ENCODE measurements around the gene SPEM3.

SPEM3 gene

DNA sequence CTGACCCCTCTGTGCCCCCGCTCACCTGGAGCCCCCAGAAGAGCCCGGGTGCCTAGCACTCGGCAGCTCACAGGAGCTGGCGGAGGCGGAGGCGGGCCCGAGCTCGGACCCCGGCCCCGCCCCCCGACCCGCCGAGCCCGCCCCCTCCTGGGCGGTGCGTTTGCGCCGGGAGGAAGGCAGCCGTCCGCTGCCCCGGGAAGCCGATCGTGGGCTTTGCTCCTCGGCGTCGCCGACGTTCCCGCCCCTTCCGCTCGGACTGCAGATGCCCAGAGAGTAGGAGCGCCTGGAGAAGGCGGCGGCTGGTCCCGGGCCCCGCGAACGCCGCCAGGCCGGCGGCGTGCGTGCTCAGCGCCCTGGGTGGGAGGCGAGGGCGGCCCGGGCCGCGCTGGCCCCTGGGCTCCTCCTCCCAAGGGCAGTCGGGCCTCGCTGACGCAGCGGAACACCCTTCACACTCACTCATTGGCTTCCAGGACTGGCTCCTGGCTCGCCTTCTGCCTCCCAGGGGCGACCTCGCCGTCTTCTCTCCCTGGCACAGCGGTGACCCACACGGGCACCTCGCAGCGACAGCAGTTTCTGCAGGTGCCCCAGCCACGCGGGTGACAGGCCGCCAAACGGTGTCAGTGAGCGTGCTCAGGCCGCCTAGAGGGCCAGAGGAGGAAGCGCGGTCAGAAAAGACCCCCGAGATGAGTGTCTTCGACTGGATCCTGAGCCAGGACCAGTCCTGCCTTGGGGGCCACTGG lies 34.0 kb upstream of the SPEM3 start, which contains the start of gene PLSCR3:
Gene PLSCR3 (minus strand): TSS at position 74 of the 740 bp plus-strand sequence. CDS start 415 bp downstream, outside the sequence.
- Mint-ChIP-seq H3K4me1 (peaks cover 37% of the 10 kb centered on the region), H3K4me3 (peak within 1 kb of the TSS; percentile 95), H3K27ac (peak within 1 kb of the TSS; percentile 96), H3K9me3 (no peaks in the 10 kb centered on the region), H3K36me3 (no peaks in the 10 kb centered on the region), H3K27me3 (no peaks in the 10 kb centered on the region)

DNA sequence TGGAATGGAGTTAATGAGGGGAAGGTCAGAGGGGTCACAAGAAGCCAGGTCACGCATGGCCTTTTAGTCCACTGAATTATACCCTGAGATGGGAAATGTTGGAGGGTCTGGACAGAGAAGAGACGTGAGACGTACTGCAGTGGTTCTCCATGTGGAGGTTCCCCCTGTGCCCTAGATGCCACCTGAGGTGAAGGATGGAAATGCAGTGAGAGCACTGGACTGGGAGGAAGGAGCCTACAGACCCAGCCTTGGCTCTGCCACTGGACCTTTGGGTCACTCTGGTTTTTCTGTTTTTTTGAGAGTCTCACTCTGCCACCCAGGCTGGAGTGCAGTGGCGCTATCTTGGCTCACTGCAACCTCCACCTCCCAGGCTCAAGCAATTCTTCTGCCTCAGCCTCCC lies 32.5 kb upstream of the SPEM3 start:
- Mint-ChIP-seq H3K4me3 (peak overlapping the region; percentile 16), H3K4me1 (peaks cover 32% of the 10 kb centered on the region), H3K9me3 (no peaks in the 10 kb centered on the region), H3K27ac (peak overlapping the region; percentile 66), H3K36me3 (no peaks in the 10 kb centered on the region), H3K27me3 (no peaks in the 10 kb centered on the region)

- no peak overlapping the region for H3K27ac Mint-ChIP-seq
- peaks cover 19% of the 10 kb centered on the region for H3K4me1 Mint-ChIP-seq
- no peak overlapping the region for H3K4me3 Mint-ChIP-seq
- H3K9me3 Mint-ChIP-seq = no peaks in the 10 kb centered on the region
- no peaks in the 10 kb centered on the region for H3K36me3 Mint-ChIP-seq
- H3K27me3 Mint-ChIP-seq = no peaks in the 10 kb centered on the region
Measured at GRCh38 chr17:7398612-7399011, 30.0 kb upstream of the SPEM3 start.

- H3K4me3 Mint-ChIP-seq = peak overlapping the region; percentile 96
- H3K4me1 Mint-ChIP-seq = peaks cover 15% of the 10 kb centered on the region
- peak overlapping the region; percentile 55 for H3K27ac Mint-ChIP-seq
- H3K36me3 Mint-ChIP-seq = no peaks in the 10 kb centered on the region
- no peaks in the 10 kb centered on the region for H3K9me3 Mint-ChIP-seq
- H3K27me3 Mint-ChIP-seq = no peaks in the 10 kb centered on the region
Measured at GRCh38 chr17:7403043-7403726, 25.5 kb upstream of the SPEM3 start.

GRCh38 chr17:7403727-7403976 lies 25.0 kb upstream of the SPEM3 start:
- Mint-ChIP-seq H3K4me3 (peak overlapping the region; percentile 96), H3K27me3 (no peaks in the 10 kb centered on the region), H3K4me1 (peaks cover 15% of the 10 kb centered on the region), H3K36me3 (no peaks in the 10 kb centered on the region), H3K27ac (peak overlapping the region; percentile 93), H3K9me3 (no peaks in the 10 kb centered on the region)

GRCh38 chr17:7403977-7404736 lies 24.5 kb upstream of the SPEM3 start, which contains the start of gene TMEM256:
Gene TMEM256 (minus strand): TSS chr17:7404097. CDS start chr17:7404084, 13 bp downstream.
- peak within 1 kb of the TSS; percentile 96 for H3K4me3 Mint-ChIP-seq
- H3K9me3 Mint-ChIP-seq = no peaks in the 10 kb centered on the region
- H3K27ac Mint-ChIP-seq = peak within 1 kb of the TSS; percentile 93
- no peaks in the 10 kb centered on the region for H3K36me3 Mint-ChIP-seq
- H3K4me1 Mint-ChIP-seq = peaks cover 18% of the 10 kb centered on the region
- H3K27me3 Mint-ChIP-seq = no peaks in the 10 kb centered on the region

GRCh38 chr17:7404737-7405349 lies 23.8 kb upstream of the SPEM3 start:
- no peaks in the 10 kb centered on the region for H3K9me3 Mint-ChIP-seq
- H3K36me3 Mint-ChIP-seq = no peaks in the 10 kb centered on the region
- no peaks in the 10 kb centered on the region for H3K27me3 Mint-ChIP-seq
- peak overlapping the region; percentile 96 for H3K4me3 Mint-ChIP-seq
- H3K27ac Mint-ChIP-seq = peak overlapping the region; percentile 59
- peaks cover 21% of the 10 kb centered on the region for H3K4me1 Mint-ChIP-seq

DNA sequence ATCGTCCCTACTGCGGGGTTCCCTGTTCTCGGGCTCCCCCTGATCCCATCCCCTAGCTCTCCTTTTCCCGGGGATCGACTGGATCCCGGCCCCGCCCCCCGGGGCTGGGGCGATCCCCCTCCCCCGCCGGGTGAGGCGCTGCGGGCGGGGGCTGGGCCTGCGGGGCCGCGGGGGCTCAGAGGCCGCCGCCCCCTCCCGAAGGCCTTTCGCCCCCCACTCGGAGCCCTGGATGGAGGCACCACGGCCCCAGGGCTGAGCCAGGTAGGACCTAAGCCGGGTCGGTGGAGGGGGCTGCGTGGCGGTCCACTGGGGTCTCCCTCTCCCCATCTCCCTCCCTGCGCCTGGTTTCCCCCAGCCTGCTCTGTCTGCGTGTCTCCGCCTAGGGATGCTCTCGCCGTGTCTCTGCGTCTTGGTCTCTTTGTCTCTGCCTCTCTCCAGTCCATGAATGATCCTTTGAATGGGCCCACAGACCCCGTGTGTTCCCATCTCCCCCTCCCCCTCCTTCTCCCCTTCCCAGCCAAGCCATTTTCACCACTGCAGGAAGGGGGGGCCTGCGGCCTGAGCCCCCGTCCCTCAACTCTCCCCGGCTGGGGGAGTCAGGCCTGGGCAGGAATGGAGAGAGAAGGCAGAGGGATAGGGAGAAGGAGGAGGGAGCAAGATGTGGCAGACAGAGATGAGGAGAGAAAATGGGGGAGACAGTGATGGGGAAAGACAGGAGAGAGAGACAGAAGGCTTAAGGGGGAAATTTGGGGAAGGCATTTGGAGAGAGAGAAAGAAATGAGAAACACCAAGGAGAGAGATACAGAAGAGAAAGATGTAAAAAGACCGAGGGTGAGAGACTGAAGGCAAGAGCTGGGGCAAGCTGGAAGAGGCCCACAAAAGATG lies 23.1 kb upstream of the SPEM3 start:
- Mint-ChIP-seq H3K4me3 (peak overlapping the region; percentile 77), H3K27ac (peak overlapping the region; percentile 59), H3K9me3 (no peaks in the 10 kb centered on the region), H3K36me3 (no peaks in the 10 kb centered on the region), H3K4me1 (peaks cover 21% of the 10 kb centered on the region), H3K27me3 (no peaks in the 10 kb centered on the region)

DNA sequence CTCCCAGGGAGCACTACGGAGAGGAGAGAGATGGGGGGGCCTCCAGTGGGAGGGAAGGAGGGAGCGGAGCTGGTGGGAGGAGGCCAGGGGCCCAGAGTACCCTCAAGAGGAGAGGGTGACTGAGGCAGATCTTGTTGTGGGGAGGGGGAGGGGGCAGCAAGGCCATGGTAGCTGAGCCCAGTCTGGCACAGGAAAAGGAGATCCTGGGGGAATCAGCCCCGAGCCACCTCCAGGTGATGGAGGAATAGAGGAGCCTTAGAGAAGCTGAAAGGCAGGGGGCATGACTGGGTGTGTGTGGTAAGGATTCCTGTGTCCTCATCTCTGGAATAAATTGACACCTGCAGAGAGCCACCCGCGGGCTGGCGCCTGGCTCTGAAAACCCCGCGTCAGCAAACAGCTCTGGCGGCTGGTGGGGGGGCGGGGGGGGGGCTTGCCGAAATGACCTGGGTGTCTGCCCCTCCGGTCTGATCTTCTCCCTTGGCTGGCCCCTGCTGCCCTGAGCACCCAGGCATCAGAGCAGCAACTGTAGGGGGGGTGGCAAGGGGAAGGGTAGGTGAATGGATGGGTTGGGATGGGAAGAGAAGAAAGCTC lies 22.3 kb upstream of the SPEM3 start:
- peaks cover 21% of the 10 kb centered on the region for H3K4me1 Mint-ChIP-seq
- no peaks in the 10 kb centered on the region for H3K27me3 Mint-ChIP-seq
- H3K9me3 Mint-ChIP-seq = no peaks in the 10 kb centered on the region
- no peaks in the 10 kb centered on the region for H3K36me3 Mint-ChIP-seq
- H3K27ac Mint-ChIP-seq = peak overlapping the region; percentile 8
- H3K4me3 Mint-ChIP-seq = peak overlapping the region; percentile 71

DNA sequence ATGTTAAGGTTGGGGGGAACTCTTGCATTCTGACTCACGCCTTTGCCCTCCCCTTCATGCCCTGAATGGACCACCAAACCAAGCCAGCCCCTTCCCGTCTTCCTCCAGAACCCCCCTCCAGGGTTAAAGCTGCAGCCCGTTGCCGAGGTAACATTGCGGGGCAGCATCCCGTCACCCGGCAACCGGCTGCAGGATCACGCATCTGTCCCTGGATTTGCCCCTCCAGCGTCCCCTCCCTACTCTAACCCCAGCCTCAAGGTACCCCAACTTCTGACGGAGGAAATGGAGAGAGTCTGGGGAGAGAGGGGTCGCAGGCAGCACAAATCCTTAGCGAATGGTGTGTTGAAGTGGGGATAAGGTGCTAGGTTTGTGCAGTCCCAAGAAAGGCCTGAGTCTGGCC lies 21.6 kb upstream of the SPEM3 start:
- H3K27me3 Mint-ChIP-seq = no peaks in the 10 kb centered on the region
- H3K36me3 Mint-ChIP-seq = no peaks in the 10 kb centered on the region
- no peak overlapping the region for H3K4me3 Mint-ChIP-seq
- H3K9me3 Mint-ChIP-seq = no peaks in the 10 kb centered on the region
- H3K27ac Mint-ChIP-seq = no peak overlapping the region
- H3K4me1 Mint-ChIP-seq = peaks cover 21% of the 10 kb centered on the region

DNA sequence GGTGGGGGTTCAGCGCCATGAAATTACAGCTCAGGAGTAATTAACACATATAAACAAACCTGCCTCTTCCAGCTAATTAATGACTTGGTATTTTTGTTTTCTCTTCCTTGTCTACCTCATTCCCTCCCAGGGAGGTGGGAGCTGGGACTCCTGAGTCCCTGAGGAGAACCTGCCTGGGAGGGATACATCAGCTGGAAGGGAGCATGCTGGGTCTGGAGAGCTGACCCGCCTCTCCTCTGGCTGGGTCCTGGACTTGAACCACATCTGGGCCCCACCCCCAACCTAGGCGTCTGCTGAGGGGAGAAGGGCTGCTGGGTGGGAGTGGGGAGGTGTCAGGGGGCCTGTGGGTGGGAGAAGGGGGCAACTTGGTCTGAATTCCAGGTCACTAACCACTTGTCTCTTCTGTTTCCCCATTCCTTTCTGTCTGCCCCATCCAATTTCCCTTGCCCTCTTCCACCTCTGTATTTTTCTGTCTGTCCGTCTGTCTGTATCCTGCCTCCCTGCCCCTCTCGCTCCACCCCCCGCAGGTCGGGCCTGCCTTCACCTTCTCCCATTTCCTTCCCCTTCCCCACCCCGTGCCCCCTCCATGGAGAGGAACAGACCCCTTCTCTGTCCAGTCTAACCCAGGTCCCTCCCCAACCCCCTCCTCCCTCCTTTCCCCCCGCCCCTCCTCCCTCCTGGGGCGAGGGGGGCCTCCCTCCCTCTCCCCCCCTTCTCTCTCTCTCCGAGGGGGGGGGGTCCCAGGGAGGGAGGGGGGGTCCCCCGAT lies 21.0 kb upstream of the SPEM3 start, which contains the start of gene NLGN2:
Gene NLGN2 (plus strand): TSS at position 361 of the 767 bp plus-strand sequence. CDS start 411 bp downstream, outside the sequence.
- Mint-ChIP-seq H3K9me3 (no peaks in the 10 kb centered on the region), H3K27me3 (no peaks in the 10 kb centered on the region), H3K4me3 (peak within 1 kb of the TSS; percentile 27), H3K4me1 (peaks cover 20% of the 10 kb centered on the region), H3K36me3 (no peaks in the 10 kb centered on the region), H3K27ac (no peak within 1 kb of the TSS)

DNA sequence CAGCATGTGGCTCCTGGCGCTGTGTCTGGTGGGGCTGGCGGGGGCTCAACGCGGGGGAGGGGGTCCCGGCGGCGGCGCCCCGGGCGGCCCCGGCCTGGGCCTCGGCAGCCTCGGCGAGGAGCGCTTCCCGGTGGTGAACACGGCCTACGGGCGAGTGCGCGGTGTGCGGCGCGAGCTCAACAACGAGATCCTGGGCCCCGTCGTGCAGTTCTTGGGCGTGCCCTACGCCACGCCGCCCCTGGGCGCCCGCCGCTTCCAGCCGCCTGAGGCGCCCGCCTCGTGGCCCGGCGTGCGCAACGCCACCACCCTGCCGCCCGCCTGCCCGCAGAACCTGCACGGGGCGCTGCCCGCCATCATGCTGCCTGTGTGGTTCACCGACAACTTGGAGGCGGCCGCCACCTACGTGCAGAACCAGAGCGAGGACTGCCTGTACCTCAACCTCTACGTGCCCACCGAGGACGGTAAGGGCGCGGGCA lies 20.4 kb upstream of the SPEM3 start:
- Mint-ChIP-seq H3K4me3 (no peak overlapping the region), H3K27me3 (no peaks in the 10 kb centered on the region), H3K9me3 (no peaks in the 10 kb centered on the region), H3K4me1 (peaks cover 14% of the 10 kb centered on the region), H3K36me3 (no peaks in the 10 kb centered on the region), H3K27ac (no peak overlapping the region)

- Mint-ChIP-seq H3K27me3 (no peaks in the 10 kb centered on the region), H3K9me3 (no peaks in the 10 kb centered on the region), H3K4me3 (peak overlapping the region; percentile 44), H3K27ac (peak overlapping the region; percentile 46), H3K36me3 (no peaks in the 10 kb centered on the region), H3K4me1 (peaks cover 14% of the 10 kb centered on the region)
Measured at GRCh38 chr17:7408863-7409262, 19.8 kb upstream of the SPEM3 start.

DNA sequence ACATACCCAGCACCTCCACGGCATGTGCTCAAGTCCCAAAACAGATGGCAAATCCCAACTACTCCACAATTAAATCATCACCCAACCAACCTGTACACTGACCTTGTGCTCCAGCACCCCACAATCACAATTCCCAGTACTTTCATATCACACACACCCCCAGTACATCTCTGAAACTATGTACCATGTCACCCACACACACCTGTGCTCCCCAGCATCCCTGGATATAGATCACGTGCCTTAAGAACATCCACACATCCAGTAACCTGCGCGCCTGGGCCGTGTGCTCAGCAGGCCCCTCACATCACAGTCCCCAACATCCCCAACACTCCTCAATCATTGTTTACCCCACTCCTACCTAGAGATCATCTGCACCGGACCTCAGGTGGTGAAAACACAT lies 18.9 kb upstream of the SPEM3 start:
- Mint-ChIP-seq H3K4me3 (no peak overlapping the region), H3K27ac (no peak overlapping the region), H3K4me1 (peaks cover 14% of the 10 kb centered on the region), H3K27me3 (no peaks in the 10 kb centered on the region), H3K9me3 (no peaks in the 10 kb centered on the region), H3K36me3 (no peaks in the 10 kb centered on the region)
